ENCODE measurements around the gene SYNE2.
"Not testable (repeated sequence)": the region's sequence is repeated elsewhere in the genome, so short reads cannot be mapped to it uniquely, and the experiment has no call there.

The SYNE2 gene

GRCh38 chr14:64209444-64210131 lies 356.8 kb downstream of the SYNE2 start:
- H3K4me3 ChIP-seq (ENCODE audit: low read depth, low read length), result no peak overlapping the region
- DNase-seq (ENCODE audit: low read depth), result peak; percentile 43
- TF ChIP-seq CTCF (IDR thresholded peaks at IDR 0.05; ENCODE audit: low read depth, low read length) (no peak), POLR2A (IDR thresholded peaks at IDR 0.05; ENCODE audit: extremely low read depth, insufficient read length) (no peak), MAX (IDR thresholded peaks at IDR 0.05; ENCODE audit: low read depth, low read length) (no peak), MYC (IDR thresholded peaks at IDR 0.05; ENCODE audit: low read depth, low read length) (no peak)

GRCh38 chr14:64210216-64210615 lies 357.4 kb downstream of the SYNE2 start:
- H3K4me3 ChIP-seq (ENCODE audit: low read depth, low read length), result no peak overlapping the region
- DNase-seq (ENCODE audit: low read depth), result no peak
- TF ChIP-seq MYC (IDR thresholded peaks at IDR 0.05; ENCODE audit: low read depth, low read length) (no peak), CTCF (IDR thresholded peaks at IDR 0.05; ENCODE audit: low read depth, low read length) (no peak), MAX (IDR thresholded peaks at IDR 0.05; ENCODE audit: low read depth, low read length) (no peak), POLR2A (IDR thresholded peaks at IDR 0.05; ENCODE audit: extremely low read depth, insufficient read length) (no peak)

GRCh38 chr14:64210912-64211311 lies 358.1 kb downstream of the SYNE2 start:
- DNase-seq (ENCODE audit: low read depth); H3K4me3 ChIP-seq (ENCODE audit: low read depth, low read length): not testable (repeated sequence)

GRCh38 chr14:64212666-64213065 lies 359.9 kb downstream of the SYNE2 start:
- H3K4me3 ChIP-seq (ENCODE audit: low read depth, low read length), result no peak overlapping the region
- TF ChIP-seq MYC (IDR thresholded peaks at IDR 0.05; ENCODE audit: low read depth, low read length) (no peak), CTCF (IDR thresholded peaks at IDR 0.05; ENCODE audit: low read depth, low read length) (no peak), MAX (IDR thresholded peaks at IDR 0.05; ENCODE audit: low read depth, low read length) (no peak), POLR2A (IDR thresholded peaks at IDR 0.05; ENCODE audit: extremely low read depth, insufficient read length) (no peak)
- DNase-seq (ENCODE audit: low read depth), result no peak

GRCh38 chr14:64213086-64213485 lies 360.3 kb downstream of the SYNE2 start:
- TF ChIP-seq MAX (IDR thresholded peaks at IDR 0.05; ENCODE audit: low read depth, low read length), result no peak
- TF ChIP-seq MYC (IDR thresholded peaks at IDR 0.05; ENCODE audit: low read depth, low read length), result no peak
- no peak for TF ChIP-seq POLR2A (IDR thresholded peaks at IDR 0.05; ENCODE audit: extremely low read depth, insufficient read length)
- no peak for TF ChIP-seq CTCF (IDR thresholded peaks at IDR 0.05; ENCODE audit: low read depth, low read length)

GRCh38 chr14:64213853-64214570 lies 361.2 kb downstream of the SYNE2 start:
- no peak for DNase-seq (ENCODE audit: low read depth)
- no peak overlapping the region for H3K4me3 ChIP-seq (ENCODE audit: low read depth, low read length)
- TF ChIP-seq MYC (IDR thresholded peaks at IDR 0.05; ENCODE audit: low read depth, low read length) (no peak), CTCF (IDR thresholded peaks at IDR 0.05; ENCODE audit: low read depth, low read length) (no peak), POLR2A (IDR thresholded peaks at IDR 0.05; ENCODE audit: extremely low read depth, insufficient read length) (no peak)

More at GRCh38 chr14:64213086-64213485, 360.3 kb downstream of the SYNE2 start:
- H3K4me3 ChIP-seq (ENCODE audit: low read depth, low read length), result no peak overlapping the region
- no peak for DNase-seq (ENCODE audit: low read depth)

Measured in NB4 (cell line).